Cardiac muscle cell (in vitro differentiated cells and primary cell): ENCODE results near the gene FGGY. TPM values are rescaled to one million over a fixed set of nuclear protein-coding genes. Genes with fewer than 3 reads are reported as not detected.
A peak's percentile ranks its signal among the peaks of the same experiment; 100 is the strongest.

Experiments used
- DNase-seq, 2 donors: peaks; one replicate each; pipeline versions ENCODE4 v3.0.0 to v3.0.0-alpha.2; 2010 to 2017; ENCODE audit warnings: low read depth in 1 of 2, low spot score in 1 of 2
- H3K27ac ChIP-seq: fragments of 200-600 bp; sonication (generic); 2 replicates; pipeline ENCODE4 v1.5.1; 2016
- H3K27me3 ChIP-seq: fragments of 200-600 bp; sonication (generic); 2 replicates; pipeline ENCODE4 v1.6.0; 2016; ENCODE audit warnings: control low read depth
- H3K36me3 ChIP-seq: fragments of 200-600 bp; sonication (generic); 2 replicates; pipeline ENCODE4 v1.5.1; 2016; ENCODE audit warnings: control low read depth
- H3K4me1 ChIP-seq: fragments of 200-600 bp; sonication (generic); 2 replicates; pipeline ENCODE4 v1.8.1; 2017; ENCODE audit warnings: low read depth, mild to moderate bottlenecking, mixed run types
- H3K4me3 ChIP-seq: fragments of 200-600 bp; sonication (generic); 2 replicates; pipeline ENCODE4 v1.5.1; 2016; ENCODE audit warnings: mild to moderate bottlenecking
- H3K9me3 ChIP-seq: fragments of 200-600 bp; sonication (generic); 2 replicates; pipeline ENCODE4 v1.5.1; 2017; ENCODE audit warnings: low read depth, mild to moderate bottlenecking, control low read depth
- polyA plus RNA-seq: library from polyadenylated mRNA; unstranded; fragments of >200 nt; fragmentation: Nextera tagmentation; extraction: Ambion mirVana; gene quantifications from 2 replicates; pipeline ENCODE4 v1.2.1, GENCODE V29; 2016
- total RNA-seq: library from RNA; depleted of rRNA; stranded (reverse); fragments of >200 nt; gene quantifications from 2 replicates; pipeline ENCODE4 v1.2.3, GENCODE V29; 2016
- TF ChIP-seq, protein P1 (sequence below): IDR thresholded peaks from 2 replicates; pipeline ENCODE4 v1.5.1; 2012; ENCODE audit warnings: low read depth, mild to moderate bottlenecking, low read length

The FGGY gene
- total and polyA plus RNA-seq, 2 experiments from 2014 or later, result 9.8 to 14.5 TPM

DNA sequence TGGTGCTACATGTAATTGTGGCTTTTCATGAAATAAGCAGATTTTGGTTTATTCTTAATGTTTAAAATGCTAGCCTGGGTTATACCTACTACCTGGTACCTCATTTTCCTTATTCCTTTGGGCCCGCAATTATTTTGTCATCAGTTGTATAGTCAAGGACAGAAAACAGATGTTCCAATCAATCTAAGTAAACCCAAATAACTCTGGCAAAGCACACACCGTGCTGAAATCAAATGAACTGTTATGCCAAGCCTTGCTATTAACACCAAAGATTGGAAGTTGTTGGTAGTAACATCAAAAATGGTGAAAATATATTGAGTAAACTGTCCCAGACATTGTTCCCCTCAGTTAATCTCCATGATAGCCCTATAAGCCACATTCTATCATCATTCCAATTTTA, 248.9 kb downstream of the FGGY start:
- Histone ChIP-seq H3K4me3 (no peak overlapping the region), H3K36me3 (no peaks in the 10 kb centered on the region), H3K27ac (no peak overlapping the region), H3K27me3 (no peaks in the 10 kb centered on the region), H3K9me3 (no peaks in the 10 kb centered on the region), H3K4me1 (no peaks in the 10 kb centered on the region)
- TF ChIP-seq, protein P1, sequence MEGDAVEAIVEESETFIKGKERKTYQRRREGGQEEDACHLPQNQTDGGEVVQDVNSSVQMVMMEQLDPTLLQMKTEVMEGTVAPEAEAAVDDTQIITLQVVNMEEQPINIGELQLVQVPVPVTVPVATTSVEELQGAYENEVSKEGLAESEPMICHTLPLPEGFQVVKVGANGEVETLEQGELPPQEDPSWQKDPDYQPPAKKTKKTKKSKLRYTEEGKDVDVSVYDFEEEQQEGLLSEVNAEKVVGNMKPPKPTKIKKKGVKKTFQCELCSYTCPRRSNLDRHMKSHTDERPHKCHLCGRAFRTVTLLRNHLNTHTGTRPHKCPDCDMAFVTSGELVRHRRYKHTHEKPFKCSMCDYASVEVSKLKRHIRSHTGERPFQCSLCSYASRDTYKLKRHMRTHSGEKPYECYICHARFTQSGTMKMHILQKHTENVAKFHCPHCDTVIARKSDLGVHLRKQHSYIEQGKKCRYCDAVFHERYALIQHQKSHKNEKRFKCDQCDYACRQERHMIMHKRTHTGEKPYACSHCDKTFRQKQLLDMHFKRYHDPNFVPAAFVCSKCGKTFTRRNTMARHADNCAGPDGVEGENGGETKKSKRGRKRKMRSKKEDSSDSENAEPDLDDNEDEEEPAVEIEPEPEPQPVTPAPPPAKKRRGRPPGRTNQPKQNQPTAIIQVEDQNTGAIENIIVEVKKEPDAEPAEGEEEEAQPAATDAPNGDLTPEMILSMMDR, result no peak
- no peak for DNase-seq

DNA sequence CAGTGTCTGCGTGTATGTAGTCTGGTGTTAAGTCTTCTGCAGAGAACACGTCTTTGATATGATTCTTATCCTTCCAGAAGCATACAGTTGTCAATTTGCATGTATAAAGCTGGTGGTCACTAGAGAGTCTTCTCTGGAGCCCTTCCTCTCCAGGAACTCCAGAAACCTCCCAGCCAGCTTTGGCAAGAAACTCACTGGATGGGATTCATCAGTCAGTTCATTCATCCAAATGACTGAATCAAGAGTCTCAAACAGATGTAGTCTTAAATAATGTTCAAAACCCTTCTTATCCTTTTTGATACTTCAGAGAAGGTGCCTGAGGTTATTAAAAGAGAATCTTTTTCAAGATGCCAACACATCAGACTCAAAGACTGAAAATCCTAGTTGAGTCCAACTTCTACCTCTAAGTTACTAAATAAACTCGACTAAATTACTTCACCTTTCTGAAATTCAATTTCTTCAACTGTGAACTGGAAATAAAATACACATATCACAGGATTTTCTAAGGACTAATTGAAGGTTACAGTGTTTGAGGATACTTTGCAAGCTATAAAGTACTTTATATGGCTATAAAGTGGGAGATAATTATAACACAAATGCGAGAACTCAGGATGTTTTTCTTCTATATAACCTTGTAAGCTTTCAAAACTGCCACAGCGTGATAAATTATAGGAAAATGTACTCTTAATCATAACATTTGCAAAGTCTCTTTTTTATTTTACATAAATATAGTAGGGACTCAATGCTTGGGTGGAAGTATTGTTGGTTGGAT, 252.4 kb downstream of the FGGY start:
- Histone ChIP-seq H3K4me1 (peaks cover 5% of the 10 kb centered on the region), H3K27ac (no peak overlapping the region), H3K36me3 (no peaks in the 10 kb centered on the region), H3K27me3 (no peaks in the 10 kb centered on the region), H3K4me3 (no peak overlapping the region), H3K9me3 (no peaks in the 10 kb centered on the region)
- no peak for DNase-seq
- TF ChIP-seq, protein P1, result no peak

DNA sequence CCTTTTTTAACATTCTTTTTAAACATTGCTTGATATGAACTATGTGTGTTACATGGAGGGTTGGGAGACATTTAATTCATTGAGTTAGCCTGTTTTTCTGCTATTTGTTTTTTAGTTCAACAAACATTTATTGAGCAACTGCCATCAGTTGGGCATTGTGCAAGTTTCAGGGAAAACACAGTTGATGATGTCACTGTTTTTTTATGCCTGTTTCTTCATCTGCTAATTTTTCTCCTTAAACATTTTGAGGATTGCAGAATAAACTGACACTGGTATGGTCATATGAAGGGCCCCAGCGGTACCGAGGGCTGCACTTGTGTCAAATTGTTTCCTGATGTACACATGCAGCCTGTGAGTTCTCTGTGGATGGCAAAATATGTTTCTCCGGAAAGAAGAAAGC, 253.0 kb downstream of the FGGY start:
- Histone ChIP-seq H3K27me3 (no peaks in the 10 kb centered on the region), H3K4me3 (no peak overlapping the region), H3K4me1 (peaks cover 10% of the 10 kb centered on the region), H3K36me3 (no peaks in the 10 kb centered on the region), H3K9me3 (no peaks in the 10 kb centered on the region), H3K27ac (no peak overlapping the region)
- DNase-seq, result peak in 1 of 2 donors; percentile 84
- TF ChIP-seq, protein P1, result no peak

DNA sequence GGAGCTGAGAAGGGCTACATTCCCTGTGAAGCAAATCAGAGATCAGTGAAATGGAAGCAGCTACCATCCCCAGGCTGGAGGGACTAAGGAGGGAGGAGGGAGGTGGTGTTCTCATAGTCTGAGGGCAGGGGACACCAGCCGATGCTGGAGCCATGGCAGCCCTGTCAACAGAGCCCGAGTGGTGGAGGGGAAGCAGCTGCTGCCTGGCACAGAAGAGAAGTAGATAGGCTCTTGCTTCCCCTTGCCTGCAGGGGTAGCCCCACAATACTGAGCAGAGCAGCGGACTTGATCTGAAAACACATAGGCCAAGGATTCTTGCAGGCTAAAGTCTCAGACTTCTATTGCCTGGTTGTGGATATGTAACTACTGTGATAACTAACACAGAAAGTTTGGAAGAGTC, 255.1 kb downstream of the FGGY start:
- no peak overlapping the region for H3K4me3 ChIP-seq
- H3K27me3 ChIP-seq, result no peaks in the 10 kb centered on the region
- TF ChIP-seq, protein P1, result no peak
- peaks cover 10% of the 10 kb centered on the region for H3K4me1 ChIP-seq
- no peaks in the 10 kb centered on the region for H3K9me3 ChIP-seq
- no peak overlapping the region for H3K27ac ChIP-seq
- DNase-seq, result no peak
- no peaks in the 10 kb centered on the region for H3K36me3 ChIP-seq

DNA sequence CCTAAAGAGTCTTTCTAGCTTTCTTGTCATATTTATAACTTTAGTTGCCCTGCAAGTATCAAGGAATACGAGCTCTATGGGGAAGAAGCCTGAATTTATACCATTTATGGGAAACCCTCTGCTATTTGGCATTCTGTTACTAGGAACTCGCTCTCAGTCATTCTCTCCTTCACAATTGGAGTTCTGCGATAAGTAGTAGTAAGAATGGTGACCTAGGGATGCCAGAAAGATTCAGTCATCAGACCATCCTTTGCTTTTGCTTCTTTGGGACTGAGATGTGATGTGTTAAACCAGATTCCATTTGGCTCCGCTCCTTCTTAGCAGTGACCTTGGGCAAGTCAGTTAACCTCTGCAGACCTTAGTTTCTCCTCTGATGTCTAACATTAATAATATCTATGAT, 256.5 kb downstream of the FGGY start:
- H3K27me3 ChIP-seq, result no peaks in the 10 kb centered on the region
- H3K9me3 ChIP-seq, result no peaks in the 10 kb centered on the region
- TF ChIP-seq, protein P1, result no peak
- no peak overlapping the region for H3K4me3 ChIP-seq
- no peak overlapping the region for H3K27ac ChIP-seq
- no peak for DNase-seq
- no peaks in the 10 kb centered on the region for H3K36me3 ChIP-seq
- H3K4me1 ChIP-seq, result peaks cover 10% of the 10 kb centered on the region
